Glomerular visceral epithelial cell (primary cell): Measurements from ENCODE around the gene HSD11B2.

ENCODE experiments used
- DNase-seq: peaks from one replicate; pipeline ENCODE4 v3.0.0-alpha.2; 2016; ENCODE audit errors: extremely low spot score

HSD11B2 gene

DNA sequence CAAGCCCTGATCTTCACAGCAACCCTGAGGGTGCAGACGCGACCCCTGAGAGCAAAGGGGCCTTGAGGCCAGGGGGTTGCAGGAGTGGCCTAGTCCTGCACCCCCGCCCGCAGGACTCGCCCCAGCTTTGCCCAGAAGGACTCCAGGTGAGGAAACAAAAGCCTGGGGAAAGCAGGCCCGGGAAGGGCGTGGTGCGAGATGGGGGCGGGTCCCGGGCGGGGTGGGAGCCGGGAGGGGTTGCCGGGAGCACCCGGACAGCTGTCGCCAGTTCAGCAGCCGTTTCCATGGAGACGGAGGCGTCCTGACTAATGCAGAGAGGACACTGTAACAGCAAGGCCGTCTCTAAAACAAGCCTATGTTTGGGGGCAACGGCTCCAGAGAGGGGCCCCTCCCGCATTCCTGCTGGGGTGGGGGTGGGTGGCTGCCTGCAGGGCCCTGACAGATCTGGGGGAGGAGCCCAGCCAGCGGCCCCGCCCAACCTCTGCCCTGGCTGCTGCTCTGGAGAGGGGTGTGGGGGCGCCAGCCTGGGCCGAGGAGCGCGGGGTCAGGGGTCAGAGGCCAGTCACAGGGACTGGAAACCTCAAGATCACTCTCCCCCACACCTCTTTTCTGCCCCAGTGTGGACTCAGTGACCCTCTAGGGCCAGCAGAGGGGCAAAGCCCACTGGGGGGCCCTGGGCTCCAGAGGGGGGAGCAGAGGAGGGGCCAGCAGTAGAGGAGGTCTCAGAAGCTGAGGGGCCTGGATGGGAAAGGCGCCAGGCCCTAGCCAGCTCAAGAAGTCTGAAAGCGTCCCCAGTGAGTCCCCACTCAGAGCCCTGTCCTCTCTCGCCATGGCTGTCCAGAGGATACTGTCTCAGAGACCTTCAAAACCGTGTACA is 34.5 kb upstream of the HSD11B2 start:
- DNase-seq: peak; percentile 84

GRCh38 chr16:67397036-67397801 is 33.7 kb upstream of the HSD11B2 start:
- DNase-seq: no peak

- DNase-seq: no peak
Measured at GRCh38 chr16:67397812-67398545, 32.9 kb upstream of the HSD11B2 start.

- DNase-seq: no peak
Measured at GRCh38 chr16:67398546-67399217, 32.2 kb upstream of the HSD11B2 start.

- no peak for DNase-seq
Measured at GRCh38 chr16:67399218-67399733, 31.6 kb upstream of the HSD11B2 start.

- DNase-seq: no peak
Measured at GRCh38 chr16:67399749-67400704, 30.9 kb upstream of the HSD11B2 start.

- no peak for DNase-seq
Measured at GRCh38 chr16:67400901-67401300, 30.0 kb upstream of the HSD11B2 start.

- no peak for DNase-seq
Measured at GRCh38 chr16:67403976-67404555, 26.9 kb upstream of the HSD11B2 start.

GRCh38 chr16:67404740-67405226 is 26.1 kb upstream of the HSD11B2 start:
- DNase-seq: no peak

DNA sequence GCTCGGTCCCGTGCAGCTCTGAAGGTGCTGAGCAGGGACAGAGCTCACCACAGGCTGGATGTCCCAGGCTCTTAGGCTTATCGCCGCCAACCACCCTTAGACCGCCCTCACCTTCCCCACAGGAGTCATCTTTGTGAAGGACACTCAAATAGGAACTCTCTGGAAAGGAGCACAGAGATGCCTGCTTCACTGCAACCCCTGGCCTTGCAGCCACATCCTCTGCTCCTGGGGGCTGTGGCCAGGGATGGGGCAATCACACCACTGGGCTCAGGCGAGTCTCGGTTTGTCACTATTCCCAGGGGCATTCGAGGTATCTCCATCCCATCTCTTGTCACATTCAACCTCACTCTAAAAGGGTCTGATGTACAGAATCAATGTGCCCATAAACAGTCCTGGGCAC is 25.6 kb upstream of the HSD11B2 start:
- DNase-seq: no peak

- DNase-seq: peak; percentile 21
Measured at GRCh38 chr16:67406111-67406971, 24.6 kb upstream of the HSD11B2 start.

DNA sequence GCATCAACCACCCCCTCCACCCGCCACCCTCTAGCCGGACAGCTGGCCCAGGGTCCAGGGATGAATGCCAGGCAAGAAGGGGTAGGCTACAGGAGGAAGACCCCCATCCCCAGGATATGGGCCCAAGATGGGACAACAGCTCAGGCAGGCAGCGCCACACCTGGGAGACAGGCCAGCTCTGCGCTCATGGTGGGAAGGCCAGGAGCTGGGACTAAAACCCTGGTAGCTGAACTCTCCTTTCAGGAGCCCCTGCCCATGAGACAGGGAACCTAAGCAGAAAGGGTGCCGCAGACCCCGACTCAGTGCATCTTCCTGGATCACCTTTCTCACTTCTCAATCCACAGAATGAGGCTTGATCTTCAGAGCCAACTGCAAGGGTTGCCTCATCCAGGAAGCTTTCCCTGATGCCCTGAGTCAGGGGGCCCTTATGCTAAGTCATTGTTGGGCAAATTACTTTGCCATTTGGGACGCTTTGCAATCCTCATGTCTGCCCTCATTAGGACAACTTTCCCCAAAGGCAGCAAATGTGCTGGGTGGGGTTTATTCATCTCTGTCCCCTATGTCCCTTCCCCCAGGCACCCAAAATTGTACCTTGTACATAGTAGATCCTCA is 23.6 kb upstream of the HSD11B2 start:
- no peak for DNase-seq

GRCh38 chr16:67407788-67408452 is 23.0 kb upstream of the HSD11B2 start:
- DNase-seq: no peak

GRCh38 chr16:67409631-67410030 is 21.3 kb upstream of the HSD11B2 start:
- DNase-seq: no peak

GRCh38 chr16:67411339-67411738 is 19.6 kb upstream of the HSD11B2 start:
- no peak for DNase-seq

DNA sequence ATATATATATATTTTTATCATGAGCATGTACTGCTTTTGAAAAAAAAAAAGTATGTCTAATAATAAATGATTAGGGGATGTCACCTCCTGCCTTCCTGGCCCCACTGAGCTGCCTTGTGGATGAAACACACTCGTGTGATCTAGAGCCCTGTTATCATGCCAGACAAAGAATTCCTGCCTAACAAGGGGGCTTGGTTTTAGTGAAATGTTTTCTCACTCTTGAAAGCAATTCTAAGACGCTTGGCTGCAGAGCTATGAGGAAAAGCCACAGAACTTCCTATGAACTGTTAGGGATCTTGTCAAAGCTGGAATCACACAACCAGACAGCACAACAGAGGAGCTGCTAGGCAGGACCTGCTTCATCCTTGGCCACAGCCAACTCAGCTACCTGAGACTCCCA is 18.6 kb upstream of the HSD11B2 start:
- no peak for DNase-seq

DNA sequence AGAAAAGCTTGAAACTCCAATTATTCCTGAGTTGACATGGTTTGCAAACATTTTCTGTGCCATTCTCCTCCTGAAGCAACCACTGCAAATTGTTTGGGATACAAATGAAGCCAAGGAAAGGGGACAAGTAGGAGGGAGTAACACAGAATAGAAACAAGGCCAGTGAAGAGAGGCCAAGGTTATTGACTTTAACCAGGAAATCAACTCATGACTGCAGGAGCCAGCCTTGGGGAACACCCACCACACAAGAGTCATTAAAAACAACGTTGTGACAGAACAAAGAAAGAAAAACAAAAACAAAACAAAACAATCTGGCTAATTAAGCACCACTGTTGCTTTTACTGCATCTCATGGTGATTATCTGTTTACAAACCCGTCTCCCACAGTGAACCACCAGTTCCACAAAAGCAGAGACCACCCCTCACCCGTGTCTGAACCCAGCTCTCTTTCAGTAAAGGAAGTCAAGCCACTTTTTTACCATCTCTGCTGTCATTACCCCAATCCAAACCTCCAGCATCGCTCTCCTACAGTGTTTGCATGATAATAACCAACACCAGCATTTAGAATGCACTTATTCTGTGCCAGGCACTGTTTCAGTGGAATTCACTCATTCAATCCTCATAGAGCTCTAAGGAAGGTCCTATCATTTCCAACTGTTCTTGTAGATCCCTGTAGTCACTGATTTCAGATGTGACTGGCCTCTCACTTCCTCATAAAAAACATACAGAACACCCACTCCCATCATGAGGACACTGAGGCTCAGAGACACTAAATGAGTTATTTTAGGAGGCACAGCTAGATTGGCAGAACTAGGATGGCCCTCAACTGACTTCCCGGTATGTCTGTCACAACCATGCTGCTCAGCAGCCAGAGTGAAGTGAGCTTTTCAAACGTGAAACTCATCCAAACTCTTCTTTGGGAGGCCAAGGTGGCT is 16.7 kb upstream of the HSD11B2 start:
- no peak for DNase-seq
